H1 (cell line): Measurements from ENCODE around the gene GALNT2. TPM values are rescaled to one million over a fixed set of nuclear protein-coding genes. Genes with fewer than 3 reads are reported as not detected.

ENCODE experiments used
- BACH1 ChIP-seq: IDR thresholded peaks from 2 replicates; pipeline ENCODE4 v1.6.1; 2012; ENCODE audit warnings: low read length, improper control_type of control experiment
- EGR1 ChIP-seq: IDR thresholded peaks from 2 replicates; pipeline ENCODE4 v1.6.1; 2011; ENCODE audit warnings: low read depth, low read length, borderline replicate concordance
- GABPA ChIP-seq: IDR thresholded peaks from 2 replicates; pipeline ENCODE4 v1.6.1; 2011; ENCODE audit warnings: mild to moderate bottlenecking, low read length, moderate library complexity, borderline replicate concordance; ENCODE audit not compliant: insufficient read depth
- KDM4A ChIP-seq: IDR thresholded peaks from one replicate; pipeline ENCODE4 v1.7.1; 2012; ENCODE audit warnings: low read depth, mild to moderate bottlenecking, moderate library complexity, low read length, inconsistent platforms; ENCODE audit not compliant: severe bottlenecking
- RFX5 ChIP-seq: IDR thresholded peaks from 2 replicates; pipeline ENCODE4 v1.6.1; 2011; ENCODE audit warnings: low read depth, low read length, improper control_type of control experiment, borderline replicate concordance
- SIRT6 ChIP-seq: IDR thresholded peaks from one replicate; pipeline ENCODE4 v1.7.1; 2012; ENCODE audit warnings: low read length, inconsistent platforms
- SUZ12 ChIP-seq: fragments of 200-600 bp; sonication (generic); IDR thresholded peaks from 2 replicates; pipeline ENCODE4 v1.6.1; 2012; ENCODE audit warnings: mild to moderate bottlenecking, inconsistent platforms, low read length, moderate library complexity, mixed read lengths
- TCF12 ChIP-seq: IDR thresholded peaks from 2 replicates; pipeline ENCODE4 v1.6.1; 2011; ENCODE audit warnings: low read depth, mild to moderate bottlenecking, low read length
- polyA plus RNA-seq, 7 experiments: library from polyadenylated mRNA; depleted of rRNA in 3 of 7; stranded (reverse) in 5 of 7; unstranded in 2 of 7; fragments of >200 nt in 5 of 7; fragments of 200-250 nt in 2 of 7; gene quantifications; 1 replicate in 5 of 7; 2 replicates in 1 of 7; 4 replicates in 1 of 7; pipeline versions ENCODE4 v1.2.1 to v1.2.3, GENCODE V29; 2011 to 2013; ENCODE audit warnings: missing spikeins in 2 of 7, mixed read lengths in 2 of 7
- total RNA-seq: library from RNA; stranded (reverse); fragmentation: NEBNext Ultra II Directional; extraction: Animal tissue kit (Norgen Biotek cat#: 25700); gene quantifications from 2 replicates; pipeline ENCODE4 v1.2.1, GENCODE V29; 2021
- TF ChIP-seq, protein P1 (sequence below): IDR thresholded peaks from 2 replicates; pipeline ENCODE4 v1.6.1; 2012; ENCODE audit warnings: inconsistent platforms

The GALNT2 gene
- total and polyA plus RNA-seq, 2 of the 8 experiments (the other 6 are each of a cell fraction or from before 2014, with no cell fraction given), result 34.5 to 75.3 TPM

DNA sequence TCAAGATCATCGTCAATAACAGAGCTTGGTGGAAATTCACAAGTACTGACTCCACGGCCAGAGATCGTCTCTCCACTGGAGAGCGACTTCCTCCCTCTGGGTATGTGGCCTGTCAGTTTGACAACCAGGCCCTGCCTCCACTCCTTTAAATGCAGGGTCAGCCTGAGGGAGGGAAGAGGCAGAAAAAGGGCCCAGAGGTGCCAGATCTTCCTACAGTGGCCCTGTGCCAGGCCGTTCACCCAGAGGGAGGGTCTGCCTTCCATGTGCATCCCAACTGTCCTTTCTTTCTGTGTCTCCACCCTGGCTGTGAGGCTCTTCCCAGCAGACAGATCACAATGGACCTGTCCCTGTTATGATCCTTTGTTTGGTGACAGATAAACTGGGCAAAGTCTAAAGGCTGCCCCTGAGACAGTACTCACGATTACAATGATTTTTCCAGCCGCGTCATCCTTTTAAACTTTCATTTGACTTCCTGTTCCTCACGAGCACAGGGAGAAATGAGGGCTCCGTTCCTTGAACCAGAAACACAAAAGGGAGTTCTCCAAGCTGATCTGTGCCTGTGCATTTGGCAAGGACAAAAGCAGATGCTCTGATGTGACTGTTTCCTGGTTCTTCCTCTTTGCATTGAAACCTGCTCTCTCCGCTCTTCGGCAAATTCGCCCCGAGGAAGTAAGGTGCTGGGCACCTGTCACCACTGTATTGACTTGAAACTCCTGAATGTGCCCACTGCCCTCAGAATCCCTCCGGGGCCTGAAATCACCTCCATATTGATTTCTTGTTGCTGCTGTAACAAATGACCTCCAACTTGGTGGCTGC is 232.4 kb downstream of the GALNT2 start (continued):
- TF ChIP-seq, protein P1, sequence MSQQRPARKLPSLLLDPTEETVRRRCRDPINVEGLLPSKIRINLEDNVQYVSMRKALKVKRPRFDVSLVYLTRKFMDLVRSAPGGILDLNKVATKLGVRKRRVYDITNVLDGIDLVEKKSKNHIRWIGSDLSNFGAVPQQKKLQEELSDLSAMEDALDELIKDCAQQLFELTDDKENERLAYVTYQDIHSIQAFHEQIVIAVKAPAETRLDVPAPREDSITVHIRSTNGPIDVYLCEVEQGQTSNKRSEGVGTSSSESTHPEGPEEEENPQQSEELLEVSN, result no peak
- no peak for TF ChIP-seq EGR1
- no peak for TF ChIP-seq GABPA
- TF ChIP-seq SUZ12, result no peak
- TF ChIP-seq TCF12, result no peak
- no peak for TF ChIP-seq SIRT6
- TF ChIP-seq RFX5, result no peak
- no peak for TF ChIP-seq KDM4A
- TF ChIP-seq BACH1, result no peak
